ENCODE measurements around the gene BRINP2.

BRINP2 gene, protein sequence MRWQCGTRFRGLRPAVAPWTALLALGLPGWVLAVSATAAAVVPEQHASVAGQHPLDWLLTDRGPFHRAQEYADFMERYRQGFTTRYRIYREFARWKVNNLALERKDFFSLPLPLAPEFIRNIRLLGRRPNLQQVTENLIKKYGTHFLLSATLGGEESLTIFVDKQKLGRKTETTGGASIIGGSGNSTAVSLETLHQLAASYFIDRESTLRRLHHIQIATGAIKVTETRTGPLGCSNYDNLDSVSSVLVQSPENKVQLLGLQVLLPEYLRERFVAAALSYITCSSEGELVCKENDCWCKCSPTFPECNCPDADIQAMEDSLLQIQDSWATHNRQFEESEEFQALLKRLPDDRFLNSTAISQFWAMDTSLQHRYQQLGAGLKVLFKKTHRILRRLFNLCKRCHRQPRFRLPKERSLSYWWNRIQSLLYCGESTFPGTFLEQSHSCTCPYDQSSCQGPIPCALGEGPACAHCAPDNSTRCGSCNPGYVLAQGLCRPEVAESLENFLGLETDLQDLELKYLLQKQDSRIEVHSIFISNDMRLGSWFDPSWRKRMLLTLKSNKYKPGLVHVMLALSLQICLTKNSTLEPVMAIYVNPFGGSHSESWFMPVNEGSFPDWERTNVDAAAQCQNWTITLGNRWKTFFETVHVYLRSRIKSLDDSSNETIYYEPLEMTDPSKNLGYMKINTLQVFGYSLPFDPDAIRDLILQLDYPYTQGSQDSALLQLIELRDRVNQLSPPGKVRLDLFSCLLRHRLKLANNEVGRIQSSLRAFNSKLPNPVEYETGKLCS

GRCh38 chr1:177170756-177171535 lies at the start of gene BRINP2:
BRINP2 (plus strand) TSS chr1:177170958; CDS start chr1:177229877, 58,919 bp downstream.
- H3K27ac ChIP-seq, result no peak within 1 kb of the TSS
- TF ChIP-seq, protein P1, sequence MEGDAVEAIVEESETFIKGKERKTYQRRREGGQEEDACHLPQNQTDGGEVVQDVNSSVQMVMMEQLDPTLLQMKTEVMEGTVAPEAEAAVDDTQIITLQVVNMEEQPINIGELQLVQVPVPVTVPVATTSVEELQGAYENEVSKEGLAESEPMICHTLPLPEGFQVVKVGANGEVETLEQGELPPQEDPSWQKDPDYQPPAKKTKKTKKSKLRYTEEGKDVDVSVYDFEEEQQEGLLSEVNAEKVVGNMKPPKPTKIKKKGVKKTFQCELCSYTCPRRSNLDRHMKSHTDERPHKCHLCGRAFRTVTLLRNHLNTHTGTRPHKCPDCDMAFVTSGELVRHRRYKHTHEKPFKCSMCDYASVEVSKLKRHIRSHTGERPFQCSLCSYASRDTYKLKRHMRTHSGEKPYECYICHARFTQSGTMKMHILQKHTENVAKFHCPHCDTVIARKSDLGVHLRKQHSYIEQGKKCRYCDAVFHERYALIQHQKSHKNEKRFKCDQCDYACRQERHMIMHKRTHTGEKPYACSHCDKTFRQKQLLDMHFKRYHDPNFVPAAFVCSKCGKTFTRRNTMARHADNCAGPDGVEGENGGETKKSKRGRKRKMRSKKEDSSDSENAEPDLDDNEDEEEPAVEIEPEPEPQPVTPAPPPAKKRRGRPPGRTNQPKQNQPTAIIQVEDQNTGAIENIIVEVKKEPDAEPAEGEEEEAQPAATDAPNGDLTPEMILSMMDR (IDR thresholded peaks at IDR 0.05), result no peak
- H3K4me3 ChIP-seq, result peak within 1 kb of the TSS; percentile 67
- DNase-seq (ENCODE audit: low spot score), result no peak

- Histone ChIP-seq H3K27ac (no peak overlapping the region), H3K4me3 (no peak overlapping the region)
- DNase-seq (ENCODE audit: low spot score), result no peak
- TF ChIP-seq, protein P1 (IDR thresholded peaks at IDR 0.05), result no peak
These were observed 48.1 kb upstream of the BRINP2 start for GRCh38 chr1:177122461-177123251.

GRCh38 chr1:177124577-177125278 lies 46.0 kb upstream of the BRINP2 start:
- Histone ChIP-seq H3K4me3 (no peak overlapping the region), H3K27ac (no peak overlapping the region)
- no peak for DNase-seq (ENCODE audit: low spot score)
- TF ChIP-seq, protein P1 (IDR thresholded peaks at IDR 0.05), result no peak

DNA sequence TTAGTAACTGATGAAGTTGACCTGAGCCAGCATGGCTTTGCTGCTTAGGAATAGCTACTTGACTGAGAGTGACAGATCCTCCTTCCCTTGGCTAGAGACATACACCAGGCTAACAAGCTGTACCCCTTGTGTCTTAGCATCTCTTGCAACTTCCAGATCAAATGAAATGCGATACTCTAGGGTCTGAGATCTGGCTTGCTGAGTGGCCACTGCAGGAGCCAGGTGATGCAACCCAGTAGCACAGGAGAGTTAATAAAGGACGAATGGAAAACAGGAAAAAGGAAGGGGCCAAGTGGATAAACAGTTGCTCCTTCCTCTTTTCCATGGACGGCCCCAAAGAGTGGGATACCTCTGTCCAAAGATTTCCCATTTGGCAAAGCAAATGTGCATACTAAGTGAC lies 44.5 kb upstream of the BRINP2 start:
- no peak overlapping the region for H3K27ac ChIP-seq
- TF ChIP-seq, protein P1 (IDR thresholded peaks at IDR 0.05), result no peak
- DNase-seq (ENCODE audit: low spot score), result no peak
- H3K4me3 ChIP-seq, result no peak overlapping the region

- TF ChIP-seq, protein P1 (IDR thresholded peaks at IDR 0.05), result no peak
- Histone ChIP-seq H3K4me3 (no peak overlapping the region), H3K27ac (no peak overlapping the region)
- no peak for DNase-seq (ENCODE audit: low spot score)
These were observed 42.0 kb upstream of the BRINP2 start for GRCh38 chr1:177128665-177129281.
